IPS-18a (cell line): Measurements from ENCODE around the gene TBC1D2B.

Source experiments
- H3K27ac ChIP-seq: one replicate; pipeline ENCODE4 v1.5.1; 2013; ENCODE audit warnings: low read length
- H3K27me3 ChIP-seq: one replicate; pipeline ENCODE4 v1.6.1; 2013; ENCODE audit warnings: mild to moderate bottlenecking, low read length; ENCODE audit not compliant: control insufficient read depth, insufficient read depth
- H3K36me3 ChIP-seq: one replicate; pipeline ENCODE4 v1.6.1; 2013; ENCODE audit warnings: low read depth, low read length; ENCODE audit not compliant: control insufficient read depth
- H3K4me1 ChIP-seq: one replicate; pipeline ENCODE4 v1.6.1; 2013; ENCODE audit warnings: low read depth, low read length; ENCODE audit not compliant: control insufficient read depth
- H3K4me3 ChIP-seq: one replicate; pipeline ENCODE4 v1.5.1; 2013; ENCODE audit warnings: low read length
- H3K9ac ChIP-seq: one replicate; pipeline ENCODE4 v1.6.1; 2013; ENCODE audit warnings: mild to moderate bottlenecking, low read length, moderate library complexity
- H3K9me3 ChIP-seq: one replicate; pipeline ENCODE4 v1.6.1; 2013; ENCODE audit warnings: low read depth, low read length; ENCODE audit not compliant: control insufficient read depth

The TBC1D2B gene

GRCh38 chr15:78104566-78105475 is 27.3 kb upstream of the TBC1D2B start:
- H3K27me3 ChIP-seq = no peaks in the 10 kb centered on the region
- H3K9me3 ChIP-seq = no peaks in the 10 kb centered on the region
- H3K36me3 ChIP-seq = no peaks in the 10 kb centered on the region
- H3K4me1 ChIP-seq = no peaks in the 10 kb centered on the region
- H3K4me3 ChIP-seq = no peak overlapping the region
- no peak overlapping the region for H3K9ac ChIP-seq
- no peak overlapping the region for H3K27ac ChIP-seq

DNA sequence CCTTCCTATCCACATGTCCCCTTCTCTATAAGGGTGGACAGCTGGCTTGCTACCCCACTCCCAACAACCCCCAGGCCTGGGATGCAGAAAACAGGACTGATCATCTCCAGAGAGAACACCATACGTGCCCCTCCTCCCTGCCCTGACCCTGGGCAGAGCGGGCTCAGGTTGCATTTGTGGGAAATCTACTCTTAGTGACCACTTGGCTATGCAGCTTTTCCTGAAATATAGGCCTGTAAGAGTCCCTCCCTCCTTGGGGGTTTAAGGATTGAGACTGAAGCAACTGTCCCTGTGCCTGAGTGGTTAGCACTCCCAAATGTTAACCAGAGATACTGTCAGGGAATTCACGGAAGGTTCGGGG is 26.6 kb upstream of the TBC1D2B start:
- no peaks in the 10 kb centered on the region for H3K4me1 ChIP-seq
- no peaks in the 10 kb centered on the region for H3K27me3 ChIP-seq
- no peak overlapping the region for H3K9ac ChIP-seq
- no peaks in the 10 kb centered on the region for H3K36me3 ChIP-seq
- no peak overlapping the region for H3K27ac ChIP-seq
- H3K9me3 ChIP-seq = no peaks in the 10 kb centered on the region
- H3K4me3 ChIP-seq = no peak overlapping the region

GRCh38 chr15:78103406-78104118 is 26.1 kb upstream of the TBC1D2B start:
- H3K4me1 ChIP-seq = no peaks in the 10 kb centered on the region
- no peak overlapping the region for H3K4me3 ChIP-seq
- no peaks in the 10 kb centered on the region for H3K27me3 ChIP-seq
- H3K36me3 ChIP-seq = no peaks in the 10 kb centered on the region
- no peaks in the 10 kb centered on the region for H3K9me3 ChIP-seq
- no peak overlapping the region for H3K9ac ChIP-seq
- H3K27ac ChIP-seq = no peak overlapping the region

- no peak overlapping the region for H3K27ac ChIP-seq
- H3K4me1 ChIP-seq = no peaks in the 10 kb centered on the region
These were observed 25.2 kb upstream of the TBC1D2B start for GRCh38 chr15:78102741-78103140.

GRCh38 chr15:78102211-78102610 is 24.7 kb upstream of the TBC1D2B start:
- no peak overlapping the region for H3K9ac ChIP-seq
- H3K27ac ChIP-seq = no peak overlapping the region
- H3K27me3 ChIP-seq = no peaks in the 10 kb centered on the region
- no peaks in the 10 kb centered on the region for H3K36me3 ChIP-seq
- no peaks in the 10 kb centered on the region for H3K4me1 ChIP-seq
- no peak overlapping the region for H3K4me3 ChIP-seq
- H3K9me3 ChIP-seq = no peaks in the 10 kb centered on the region

More at GRCh38 chr15:78102741-78103140, 25.2 kb upstream of the TBC1D2B start:
- Histone ChIP-seq H3K36me3 (no peaks in the 10 kb centered on the region), H3K27me3 (no peaks in the 10 kb centered on the region), H3K9me3 (no peaks in the 10 kb centered on the region), H3K4me3 (no peak overlapping the region), H3K9ac (no peak overlapping the region)

- no peaks in the 10 kb centered on the region for H3K27me3 ChIP-seq
- no peak overlapping the region for H3K9ac ChIP-seq
These were observed 24.1 kb upstream of the TBC1D2B start for GRCh38 chr15:78101423-78102105.

DNA sequence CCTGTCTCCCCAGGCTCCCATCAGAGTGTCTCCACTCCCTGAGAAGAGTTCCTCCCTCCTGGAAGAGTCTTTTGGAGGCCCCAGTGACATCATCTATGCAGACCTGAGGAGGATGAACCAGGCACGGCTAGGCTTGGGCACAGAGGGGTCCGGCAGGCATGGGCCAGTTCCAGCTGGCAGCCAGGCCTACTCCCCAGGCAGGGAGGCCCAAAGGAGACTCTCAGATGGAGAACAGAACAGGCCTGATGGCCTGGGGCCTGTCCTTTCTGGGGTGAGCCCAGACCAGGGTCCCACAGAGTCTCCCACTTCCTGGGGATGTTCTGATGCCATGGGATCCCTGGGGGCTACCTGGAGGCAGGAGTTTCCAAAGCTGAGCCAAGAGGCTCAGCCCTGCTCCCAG is 23.4 kb upstream of the TBC1D2B start:
- Histone ChIP-seq H3K9me3 (no peaks in the 10 kb centered on the region), H3K4me3 (no peak overlapping the region), H3K27me3 (no peaks in the 10 kb centered on the region), H3K36me3 (no peaks in the 10 kb centered on the region), H3K4me1 (no peaks in the 10 kb centered on the region), H3K27ac (no peak overlapping the region), H3K9ac (no peak overlapping the region)

More at GRCh38 chr15:78101423-78102105, 24.1 kb upstream of the TBC1D2B start:
- Histone ChIP-seq H3K36me3 (no peaks in the 10 kb centered on the region), H3K27ac (no peak overlapping the region), H3K4me3 (no peak overlapping the region), H3K4me1 (no peaks in the 10 kb centered on the region), H3K9me3 (no peaks in the 10 kb centered on the region)

GRCh38 chr15:78098131-78098755 is 20.7 kb upstream of the TBC1D2B start:
- Histone ChIP-seq H3K9ac (no peak overlapping the region), H3K36me3 (no peaks in the 10 kb centered on the region), H3K9me3 (no peaks in the 10 kb centered on the region), H3K4me1 (no peaks in the 10 kb centered on the region), H3K27ac (no peak overlapping the region), H3K4me3 (no peak overlapping the region), H3K27me3 (peaks cover 12% of the 10 kb centered on the region)

DNA sequence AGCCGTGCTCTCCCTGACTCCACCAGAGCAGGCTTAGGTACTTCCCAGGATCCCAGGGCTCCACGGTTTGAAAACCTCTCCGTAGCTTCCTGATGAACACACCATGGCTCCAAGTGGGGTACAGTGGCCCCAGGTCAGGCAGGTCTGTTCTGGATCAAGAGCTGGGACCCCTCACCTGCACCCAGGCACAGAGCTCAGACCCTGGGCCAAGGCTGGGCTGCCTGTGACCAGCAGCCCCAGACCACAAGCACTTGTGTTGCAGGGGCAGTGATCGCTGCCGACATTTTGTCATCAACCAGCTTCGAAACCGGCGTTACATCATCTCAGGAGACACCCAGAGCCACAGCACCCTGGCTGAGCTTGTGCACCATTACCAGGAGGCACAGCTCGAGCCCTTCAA is 20.2 kb upstream of the TBC1D2B start:
- H3K27ac ChIP-seq = no peak overlapping the region
- H3K27me3 ChIP-seq = peaks cover 15% of the 10 kb centered on the region
- H3K9ac ChIP-seq = no peak overlapping the region
- no peaks in the 10 kb centered on the region for H3K36me3 ChIP-seq
- no peak overlapping the region for H3K4me3 ChIP-seq
- no peaks in the 10 kb centered on the region for H3K9me3 ChIP-seq
- H3K4me1 ChIP-seq = no peaks in the 10 kb centered on the region

DNA sequence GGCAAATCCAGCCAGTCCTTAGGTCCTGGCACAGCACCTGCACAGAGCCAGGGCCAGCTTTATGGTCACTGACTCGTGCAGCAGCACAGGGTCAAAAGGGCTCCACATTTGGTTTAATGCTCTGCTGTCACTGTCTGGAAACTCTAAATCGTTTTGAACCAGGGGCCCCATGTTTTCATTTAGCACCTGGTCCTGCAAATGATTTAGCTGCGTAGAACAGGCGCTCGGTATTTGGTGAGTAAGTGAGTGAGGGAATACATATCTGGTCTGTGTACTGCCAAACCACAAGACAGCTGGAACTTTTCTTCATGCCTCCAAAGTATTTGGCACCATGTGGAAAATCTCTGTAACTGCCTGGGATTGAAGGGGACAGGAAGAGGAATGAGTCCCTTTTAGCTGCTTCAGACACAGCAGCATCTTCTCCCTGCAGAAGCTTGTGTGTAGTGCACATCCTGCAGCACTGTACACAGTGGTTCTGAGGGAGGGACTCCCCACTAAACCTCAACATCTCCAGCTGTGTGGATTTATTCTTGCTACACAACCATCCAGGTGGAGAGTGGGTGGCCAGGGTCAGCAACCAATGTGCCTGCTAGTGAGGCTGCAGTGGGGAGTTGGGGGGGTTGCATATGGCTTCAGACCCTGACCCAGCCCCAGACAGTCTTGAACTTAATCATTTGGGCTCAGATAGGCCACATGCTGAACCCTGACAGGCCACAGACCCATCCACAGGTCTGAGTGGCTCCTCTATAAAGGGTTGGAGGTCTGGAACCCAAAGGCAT is 15.9 kb upstream of the TBC1D2B start:
- Histone ChIP-seq H3K36me3 (no peaks in the 10 kb centered on the region), H3K4me1 (peaks cover 3% of the 10 kb centered on the region), H3K4me3 (no peak overlapping the region), H3K27me3 (peaks cover 15% of the 10 kb centered on the region), H3K9me3 (no peaks in the 10 kb centered on the region), H3K27ac (no peak overlapping the region), H3K9ac (no peak overlapping the region)
